ENCODE measurements around the gene MBOAT2.

The MBOAT2 gene

GRCh38 chr2:8819194-8819593 is 184.3 kb downstream of the MBOAT2 start:
- peak; percentile 32 for DNase-seq (ENCODE audit: low spot score)

- no peak for DNase-seq (ENCODE audit: low spot score)
These were observed 186.3 kb downstream of the MBOAT2 start for GRCh38 chr2:8817221-8817620.

- DNase-seq (ENCODE audit: low spot score) = no peak
These were observed 196.4 kb downstream of the MBOAT2 start for GRCh38 chr2:8806885-8807704.

GRCh38 chr2:8805278-8806210 is 197.9 kb downstream of the MBOAT2 start:
- DNase-seq (ENCODE audit: low spot score) = no peak

GRCh38 chr2:8803658-8804379 is 199.7 kb downstream of the MBOAT2 start:
- DNase-seq (ENCODE audit: low spot score) = peak; percentile 67

- DNase-seq (ENCODE audit: low spot score) = no peak
These were observed 200.7 kb downstream of the MBOAT2 start for GRCh38 chr2:8802741-8803140.

Measured in AG20443 (cell line).